GM12875 (cell line): ENCODE results near the gene IRF3.
A peak's percentile ranks its signal among the peaks of the same experiment; 100 is the strongest.

ENCODE experiments used
- H3K4me3 ChIP-seq: one replicate; pipeline ENCODE4 v1.5.1; 2011; ENCODE audit warnings: low read depth, low read length, control low read depth
- TF ChIP-seq, protein P1 (sequence below): IDR thresholded peaks from 2 replicates; pipeline ENCODE4 v1.5.1; 2011; ENCODE audit warnings: low read depth, mild to moderate bottlenecking, control low read depth, inconsistent platforms, low read length, moderate library complexity, borderline replicate concordance; ENCODE audit not compliant: insufficient read depth

The IRF3 gene

GRCh38 chr19:49664171-49665035 lies 1.3 kb downstream of the IRF3 start:
- H3K4me3 ChIP-seq, result peak overlapping the region; percentile 75
- TF ChIP-seq, protein P1, sequence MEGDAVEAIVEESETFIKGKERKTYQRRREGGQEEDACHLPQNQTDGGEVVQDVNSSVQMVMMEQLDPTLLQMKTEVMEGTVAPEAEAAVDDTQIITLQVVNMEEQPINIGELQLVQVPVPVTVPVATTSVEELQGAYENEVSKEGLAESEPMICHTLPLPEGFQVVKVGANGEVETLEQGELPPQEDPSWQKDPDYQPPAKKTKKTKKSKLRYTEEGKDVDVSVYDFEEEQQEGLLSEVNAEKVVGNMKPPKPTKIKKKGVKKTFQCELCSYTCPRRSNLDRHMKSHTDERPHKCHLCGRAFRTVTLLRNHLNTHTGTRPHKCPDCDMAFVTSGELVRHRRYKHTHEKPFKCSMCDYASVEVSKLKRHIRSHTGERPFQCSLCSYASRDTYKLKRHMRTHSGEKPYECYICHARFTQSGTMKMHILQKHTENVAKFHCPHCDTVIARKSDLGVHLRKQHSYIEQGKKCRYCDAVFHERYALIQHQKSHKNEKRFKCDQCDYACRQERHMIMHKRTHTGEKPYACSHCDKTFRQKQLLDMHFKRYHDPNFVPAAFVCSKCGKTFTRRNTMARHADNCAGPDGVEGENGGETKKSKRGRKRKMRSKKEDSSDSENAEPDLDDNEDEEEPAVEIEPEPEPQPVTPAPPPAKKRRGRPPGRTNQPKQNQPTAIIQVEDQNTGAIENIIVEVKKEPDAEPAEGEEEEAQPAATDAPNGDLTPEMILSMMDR, result no peak

DNA sequence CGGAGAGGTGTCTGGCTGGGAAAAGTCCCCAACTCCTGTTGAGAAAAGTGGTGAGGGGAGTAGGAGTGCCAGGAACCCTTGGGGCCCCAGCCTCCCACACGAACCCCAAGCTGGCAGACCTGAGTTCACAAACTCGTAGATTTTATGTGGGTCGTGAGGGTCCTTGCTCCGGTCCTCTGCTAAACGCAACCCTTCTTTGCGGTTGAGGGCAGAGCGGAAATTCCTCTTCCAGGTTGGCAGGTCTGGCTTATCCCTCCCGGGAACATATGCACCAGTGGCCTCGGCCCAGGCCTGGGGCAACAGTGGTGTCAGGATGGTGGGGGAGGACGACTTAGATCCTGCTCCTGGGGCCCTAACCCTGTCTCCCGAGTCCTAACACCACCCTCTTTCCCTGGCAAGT lies 2.4 kb downstream of the IRF3 start:
- no peak overlapping the region for H3K4me3 ChIP-seq

DNA sequence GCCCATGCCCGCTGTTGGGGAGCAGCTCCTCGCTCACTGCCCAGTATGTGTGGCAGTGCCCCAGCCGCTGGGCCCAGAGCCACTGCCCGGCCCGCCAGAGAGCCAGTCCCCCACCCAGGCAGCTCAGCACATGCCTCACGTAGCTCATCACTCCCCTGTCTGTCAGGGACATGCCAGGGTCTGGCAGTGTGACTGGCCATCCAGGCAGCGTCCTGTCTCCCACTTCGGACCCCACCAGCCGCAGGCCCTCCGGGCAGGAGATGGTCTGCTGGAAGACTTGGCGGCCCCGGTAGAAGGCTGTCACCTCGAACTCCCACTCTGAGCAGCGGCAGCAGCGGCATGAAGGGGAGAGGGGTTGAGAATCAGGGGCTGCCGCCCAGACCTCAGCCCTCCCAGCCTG lies 3.6 kb downstream of the IRF3 start:
- no peak overlapping the region for H3K4me3 ChIP-seq
- TF ChIP-seq, protein P1, result no peak

More for the DNA sequence above, 2.4 kb downstream of the IRF3 start:
- TF ChIP-seq, protein P1, result no peak

- no peak overlapping the region for H3K4me3 ChIP-seq
- TF ChIP-seq, protein P1, result no peak
These were observed 5.2 kb downstream of the IRF3 start for GRCh38 chr19:49660338-49660961.

DNA sequence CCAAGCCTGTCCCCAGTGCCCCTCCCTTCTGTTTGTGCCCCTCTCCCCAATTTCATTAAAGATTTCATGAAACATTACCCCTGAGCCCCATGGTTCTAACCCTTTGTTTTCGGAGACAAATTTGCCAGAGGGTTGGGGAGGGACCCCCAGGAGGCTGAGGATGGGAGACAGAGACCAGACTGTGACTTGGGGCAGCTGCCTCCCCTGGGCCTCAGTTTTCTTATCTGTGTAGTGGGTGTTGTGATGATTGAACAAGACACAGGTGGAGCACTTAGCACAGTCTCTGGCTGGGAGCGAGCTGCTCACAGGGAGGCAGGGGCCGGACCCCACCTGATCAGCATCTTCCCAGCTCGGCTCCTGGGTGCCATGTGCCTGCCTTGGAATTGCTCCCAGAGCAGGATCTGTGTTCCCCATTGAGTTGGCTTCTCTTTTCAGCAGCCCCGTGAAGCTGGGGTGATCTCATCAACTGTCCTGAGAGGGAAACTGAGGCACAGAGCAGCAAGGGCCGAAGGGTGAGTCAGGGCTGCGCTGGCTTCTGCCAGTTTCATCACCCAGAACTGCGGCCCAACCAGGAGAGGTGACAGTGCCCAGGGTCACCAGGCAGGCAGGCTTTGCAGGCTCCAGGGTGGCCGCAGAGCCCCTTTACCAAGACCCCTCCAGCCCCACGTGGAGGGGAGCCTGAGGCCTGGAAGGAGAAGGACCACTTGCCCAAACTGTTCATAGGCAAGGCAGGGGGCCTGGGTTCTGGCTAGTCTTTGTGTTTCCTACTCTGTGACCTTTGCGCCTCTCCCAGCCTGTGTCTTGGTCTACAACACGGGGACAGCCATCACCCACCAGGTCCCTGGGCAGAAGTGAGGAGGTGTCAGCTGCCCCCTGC lies 6.9 kb downstream of the IRF3 start:
- TF ChIP-seq, protein P1, result no peak
- H3K4me3 ChIP-seq, result no peak overlapping the region

GRCh38 chr19:49658139-49658517 lies 7.5 kb downstream of the IRF3 start:
- H3K4me3 ChIP-seq, result no peak overlapping the region
- TF ChIP-seq, protein P1, result no peak
